ENCODE results near the gene ADAMTS17. TPM values are rescaled to one million over a fixed set of nuclear protein-coding genes. Genes with fewer than 3 reads are reported as not detected.

Gene ADAMTS17
- total RNA-seq, 6 experiments from 2014 or later = 14.6 to 34.7 (median 24.2) TPM

DNA sequence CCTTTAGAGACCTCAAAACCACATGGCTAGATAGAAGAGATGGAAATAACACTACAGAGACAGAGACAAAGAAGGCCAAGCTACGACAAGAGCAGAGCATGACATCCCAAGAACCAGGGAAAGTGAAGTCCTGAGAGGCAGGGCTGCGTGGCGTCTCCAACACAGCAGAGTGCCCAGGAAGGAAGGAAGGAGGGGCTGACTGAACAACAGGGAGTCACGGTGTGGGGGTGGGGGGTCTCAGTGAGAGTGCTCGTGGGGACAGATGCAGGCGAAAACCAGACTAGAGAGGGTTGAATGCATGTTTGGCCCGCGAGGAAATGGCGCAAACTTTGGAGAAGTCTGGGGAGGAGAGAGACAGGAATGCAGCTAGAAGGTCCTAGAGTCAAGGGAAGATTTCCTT is 44.0 kb downstream of the ADAMTS17 start:
- H3K27ac ChIP-seq = no peak overlapping the region
- ATAC-seq = no peak
- H3K4me3 ChIP-seq = no peak overlapping the region
- WGBS (ENCODE audit: insufficient coverage, low coverage, low lambda C conversion rate, missing lambda C conversion rate) = 90% methylated on average over 4 of the region's 9 CpGs
- peak in 1 of 3 donors; percentile 24 for DNase-seq
- TF ChIP-seq, protein P1, sequence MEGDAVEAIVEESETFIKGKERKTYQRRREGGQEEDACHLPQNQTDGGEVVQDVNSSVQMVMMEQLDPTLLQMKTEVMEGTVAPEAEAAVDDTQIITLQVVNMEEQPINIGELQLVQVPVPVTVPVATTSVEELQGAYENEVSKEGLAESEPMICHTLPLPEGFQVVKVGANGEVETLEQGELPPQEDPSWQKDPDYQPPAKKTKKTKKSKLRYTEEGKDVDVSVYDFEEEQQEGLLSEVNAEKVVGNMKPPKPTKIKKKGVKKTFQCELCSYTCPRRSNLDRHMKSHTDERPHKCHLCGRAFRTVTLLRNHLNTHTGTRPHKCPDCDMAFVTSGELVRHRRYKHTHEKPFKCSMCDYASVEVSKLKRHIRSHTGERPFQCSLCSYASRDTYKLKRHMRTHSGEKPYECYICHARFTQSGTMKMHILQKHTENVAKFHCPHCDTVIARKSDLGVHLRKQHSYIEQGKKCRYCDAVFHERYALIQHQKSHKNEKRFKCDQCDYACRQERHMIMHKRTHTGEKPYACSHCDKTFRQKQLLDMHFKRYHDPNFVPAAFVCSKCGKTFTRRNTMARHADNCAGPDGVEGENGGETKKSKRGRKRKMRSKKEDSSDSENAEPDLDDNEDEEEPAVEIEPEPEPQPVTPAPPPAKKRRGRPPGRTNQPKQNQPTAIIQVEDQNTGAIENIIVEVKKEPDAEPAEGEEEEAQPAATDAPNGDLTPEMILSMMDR (IDR thresholded peaks at IDR 0.05) = no peak
- no peak for TF ChIP-seq POLR2A (IDR thresholded peaks at IDR 0.05)
- no peaks in the 10 kb centered on the region for H3K27me3 ChIP-seq
- intact Hi-C loops (cut with DNase I) = no loop called here
- no peaks in the 10 kb centered on the region for H3K9me3 ChIP-seq
- no peaks in the 10 kb centered on the region for H3K4me1 ChIP-seq
- H3K36me3 ChIP-seq = peaks cover 0 to 2% (median 0%) of the 10 kb centered on the region in 4 donors

DNA sequence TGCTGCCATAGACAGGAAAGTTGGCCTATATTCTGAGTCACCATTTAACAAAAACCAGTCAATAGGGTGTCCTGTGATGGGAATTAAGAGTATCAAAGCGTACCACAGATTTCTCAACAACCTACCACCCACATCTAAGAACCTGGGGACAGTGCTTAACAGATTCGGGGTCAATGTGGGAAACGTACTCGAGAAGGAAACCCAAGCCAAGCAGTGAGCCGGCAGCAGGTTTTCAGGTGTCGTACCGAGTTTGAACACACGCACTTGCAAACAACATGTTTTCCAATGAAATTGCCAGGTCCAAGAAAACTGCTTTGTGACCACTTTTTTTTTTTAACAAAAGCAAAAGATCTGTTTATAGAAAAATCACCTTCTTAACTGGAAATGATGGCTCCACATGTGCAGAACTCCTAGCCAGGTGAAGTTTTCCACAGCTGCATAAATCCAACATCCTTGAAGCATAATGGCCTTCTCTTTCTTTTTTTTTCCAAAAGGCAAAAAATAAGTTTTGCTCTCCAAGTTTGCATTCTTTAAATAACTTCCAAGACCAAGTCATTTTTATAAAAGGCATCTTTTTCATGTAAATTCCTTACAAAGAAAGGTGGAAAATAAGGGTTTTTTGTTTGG is 45.7 kb downstream of the ADAMTS17 start:
- intact Hi-C loops (cut with DNase I) = no loop called here

DNA sequence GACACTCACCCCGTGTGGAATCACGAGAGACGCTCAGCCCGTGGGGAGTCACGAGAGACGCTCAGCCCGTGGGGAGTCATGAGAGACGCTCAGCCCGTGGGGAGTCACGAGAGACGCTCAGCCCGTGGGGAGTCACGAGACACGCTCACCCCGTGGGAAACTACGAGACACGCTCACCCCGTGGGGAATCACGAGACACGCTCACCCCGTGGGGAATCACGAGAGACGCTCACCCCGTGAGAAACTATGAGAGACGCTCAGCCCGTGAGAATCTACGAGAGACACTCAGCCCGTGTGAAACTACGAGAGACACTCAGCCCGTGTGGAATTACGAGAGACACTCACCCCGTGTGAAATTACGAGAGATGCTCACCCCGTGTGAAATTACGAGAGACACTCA is 49.8 kb downstream of the ADAMTS17 start:
- no peaks in the 10 kb centered on the region for H3K4me1 ChIP-seq
- H3K36me3 ChIP-seq = no peaks in the 10 kb centered on the region
- intact Hi-C loops (cut with DNase I) = no loop called here
- H3K27me3 ChIP-seq = no peaks in the 10 kb centered on the region
- H3K9me3 ChIP-seq = no peaks in the 10 kb centered on the region
- 93% methylated on average over 18 of the region's 35 CpGs for WGBS (ENCODE audit: insufficient coverage, low coverage, low lambda C conversion rate, missing lambda C conversion rate)
- DNase-seq (peak in 1 of 3 donors; percentile 12), ATAC-seq (no peak)
- TF ChIP-seq, protein P1 (IDR thresholded peaks at IDR 0.05) = no peak
- no peak for TF ChIP-seq POLR2A (IDR thresholded peaks at IDR 0.05)
- H3K4me3 ChIP-seq = no peak overlapping the region
- H3K27ac ChIP-seq = no peak overlapping the region

More for the DNA sequence above, 45.7 kb downstream of the ADAMTS17 start:
- no peaks in the 10 kb centered on the region for H3K9me3 ChIP-seq
- H3K27ac ChIP-seq = no peak overlapping the region
- peaks cover 0 to 2% (median 0%) of the 10 kb centered on the region in 4 donors for H3K36me3 ChIP-seq
- TF ChIP-seq, protein P1 (IDR thresholded peaks at IDR 0.05) = no peak
- TF ChIP-seq POLR2A (IDR thresholded peaks at IDR 0.05) = no peak
- H3K27me3 ChIP-seq = no peaks in the 10 kb centered on the region
- 82% methylated on average over 8 of the region's 8 CpGs for WGBS (ENCODE audit: insufficient coverage, low coverage, low lambda C conversion rate, missing lambda C conversion rate)
- H3K4me3 ChIP-seq = no peak overlapping the region
- no peaks in the 10 kb centered on the region for H3K4me1 ChIP-seq
- peak in 1 of 3 donors; percentile 7 for DNase-seq
- ATAC-seq = no peak

DNA sequence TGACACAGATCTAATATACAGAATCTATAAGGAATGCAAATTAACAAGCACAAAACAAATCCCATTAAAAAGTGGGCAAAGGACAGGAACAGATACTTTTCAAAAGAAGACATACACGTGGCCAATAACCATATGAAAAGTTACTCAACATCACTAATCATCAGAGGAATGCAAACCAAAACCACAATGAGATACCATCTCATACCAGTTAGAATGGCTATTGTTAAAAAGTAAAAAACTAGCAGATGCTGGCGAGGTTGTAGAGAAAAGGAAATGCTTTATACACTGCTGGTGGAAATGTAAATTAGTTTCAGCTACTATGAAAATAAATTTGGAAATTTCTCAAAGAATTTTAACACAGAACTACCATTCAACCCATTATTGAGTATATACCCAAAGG is 50.7 kb downstream of the ADAMTS17 start:
- H3K4me3 ChIP-seq = no peak overlapping the region
- 23% methylated on average over 2 of the region's 2 CpGs for WGBS (ENCODE audit: insufficient coverage, low coverage, low lambda C conversion rate, missing lambda C conversion rate)
- no peak for DNase-seq
- no peaks in the 10 kb centered on the region for H3K9me3 ChIP-seq
- H3K36me3 ChIP-seq = no peaks in the 10 kb centered on the region
- H3K4me1 ChIP-seq = no peaks in the 10 kb centered on the region
- H3K27me3 ChIP-seq = no peaks in the 10 kb centered on the region
- TF ChIP-seq, protein P1 (IDR thresholded peaks at IDR 0.05) = no peak
- no peak for TF ChIP-seq POLR2A (IDR thresholded peaks at IDR 0.05)
- intact Hi-C loops (cut with DNase I) = no loop called here
- no peak overlapping the region for H3K27ac ChIP-seq
- no peak for ATAC-seq

Measured in right lobe of liver (tissue), 6 donors.